Mesodermal cell (in vitro differentiated cells): ENCODE results near the gene SPTLC2. TPM values are rescaled to one million over a fixed set of nuclear protein-coding genes. Genes with fewer than 3 reads are reported as not detected.
"Not testable (repeated sequence)": the region's sequence is repeated elsewhere in the genome, so short reads cannot be mapped to it uniquely, and the experiment has no call there.

ENCODE experiments used
- H3K27ac ChIP-seq: 2 replicates; pipeline ENCODE4 v1.7.0; 2013; ENCODE audit warnings: mild to moderate bottlenecking, low read depth, low read length, moderate library complexity; ENCODE audit not compliant: severe bottlenecking
- H3K36me3 ChIP-seq: 2 replicates; pipeline ENCODE4 v1.7.1; 2013; ENCODE audit warnings: mild to moderate bottlenecking, low read length, moderate library complexity; ENCODE audit not compliant: control insufficient read depth, insufficient read depth
- H3K4me1 ChIP-seq: one replicate; pipeline ENCODE4 v1.7.1; 2013; ENCODE audit warnings: mild to moderate bottlenecking, low read length; ENCODE audit not compliant: insufficient read depth, control insufficient read depth, poor library complexity, severe bottlenecking
- H3K4me3 ChIP-seq: 2 replicates; pipeline ENCODE4 v1.7.0; 2013; ENCODE audit warnings: low read length, control low read depth, mild to moderate bottlenecking; ENCODE audit not compliant: insufficient read depth, poor library complexity, severe bottlenecking; ENCODE audit errors: extremely low read depth
- H3K9me3 ChIP-seq: 2 replicates; pipeline ENCODE4 v1.7.1; 2013; ENCODE audit warnings: mild to moderate bottlenecking, low read length, moderate library complexity; ENCODE audit not compliant: control insufficient read depth
- WGBS, 2 experiments: methylation state at CpG; one replicate each; pipeline ENCODE4 v1.1.5; 2013; ENCODE audit warnings: missing lambda C conversion rate in 2 of 2; ENCODE audit not compliant: insufficient coverage in 2 of 2; 5-methylcytosine and 5-hydroxymethylcytosine counted together
- polyA plus RNA-seq, 2 experiments: library from polyadenylated mRNA; stranded (reverse); fragments of 50-300 nt; gene quantifications; one replicate each; pipeline ENCODE4 v1.2.3, GENCODE V29; 2013

Gene SPTLC2, protein sequence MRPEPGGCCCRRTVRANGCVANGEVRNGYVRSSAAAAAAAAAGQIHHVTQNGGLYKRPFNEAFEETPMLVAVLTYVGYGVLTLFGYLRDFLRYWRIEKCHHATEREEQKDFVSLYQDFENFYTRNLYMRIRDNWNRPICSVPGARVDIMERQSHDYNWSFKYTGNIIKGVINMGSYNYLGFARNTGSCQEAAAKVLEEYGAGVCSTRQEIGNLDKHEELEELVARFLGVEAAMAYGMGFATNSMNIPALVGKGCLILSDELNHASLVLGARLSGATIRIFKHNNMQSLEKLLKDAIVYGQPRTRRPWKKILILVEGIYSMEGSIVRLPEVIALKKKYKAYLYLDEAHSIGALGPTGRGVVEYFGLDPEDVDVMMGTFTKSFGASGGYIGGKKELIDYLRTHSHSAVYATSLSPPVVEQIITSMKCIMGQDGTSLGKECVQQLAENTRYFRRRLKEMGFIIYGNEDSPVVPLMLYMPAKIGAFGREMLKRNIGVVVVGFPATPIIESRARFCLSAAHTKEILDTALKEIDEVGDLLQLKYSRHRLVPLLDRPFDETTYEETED
- 16.1 TPM for polyA plus RNA-seq (2013, experiment 1 of 2)
- polyA plus RNA-seq (2013, experiment 2 of 2): 14.6 TPM

GRCh38 chr14:77616454-77617229, at the start of gene SPTLC2:
TSS of gene SPTLC2 (minus strand) at chr14:77616637. CDS start at chr14:77616579, 58 bp downstream.
- Histone ChIP-seq H3K4me3 (peak within 1 kb of the TSS; percentile 86), H3K9me3 (no peaks in the 10 kb centered on the region), H3K36me3 (peaks cover 6% of the 10 kb centered on the region), H3K4me1 (peaks cover 23% of the 10 kb centered on the region), H3K27ac (peak within 1 kb of the TSS; percentile 64)
- WGBS, 2 experiments: 0% methylated on average over 43 to 52 of the region's 58 CpGs

DNA sequence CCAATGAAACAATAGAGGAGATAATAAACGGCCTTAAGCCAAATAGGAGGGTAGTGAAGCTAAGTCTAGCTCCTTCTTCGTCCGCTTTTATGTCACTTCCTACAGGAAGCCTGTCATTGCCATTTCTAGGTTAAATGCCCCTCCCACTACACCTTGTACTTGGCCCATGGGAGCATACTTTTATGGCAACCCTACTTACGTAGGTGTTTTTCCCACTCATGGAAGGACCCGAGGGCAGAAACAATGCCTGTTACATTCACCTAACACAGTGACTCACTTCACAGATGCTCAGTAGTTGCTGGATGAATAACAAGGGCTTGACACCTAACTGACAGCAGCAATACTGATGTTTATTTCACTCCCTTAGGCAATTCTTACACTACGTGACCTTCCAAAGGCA, 46.9 kb upstream of the SPTLC2 start:
- 85 to 100% methylated on average over 2 to 5 of the region's 6 CpGs for WGBS, 2 experiments
- Histone ChIP-seq H3K36me3 (no peaks in the 10 kb centered on the region), H3K27ac (no peak overlapping the region), H3K9me3 (no peaks in the 10 kb centered on the region), H3K4me1 (peaks cover 4% of the 10 kb centered on the region), H3K4me3 (no peak overlapping the region)

GRCh38 chr14:77661562-77661961, 45.1 kb upstream of the SPTLC2 start:
- not testable (repeated sequence) for H3K4me1 ChIP-seq, H3K4me3 ChIP-seq, H3K36me3 ChIP-seq, H3K27ac ChIP-seq, H3K9me3 ChIP-seq
- 70 to 77% methylated on average over 5 to 6 of the region's 9 CpGs for WGBS, 2 experiments

DNA sequence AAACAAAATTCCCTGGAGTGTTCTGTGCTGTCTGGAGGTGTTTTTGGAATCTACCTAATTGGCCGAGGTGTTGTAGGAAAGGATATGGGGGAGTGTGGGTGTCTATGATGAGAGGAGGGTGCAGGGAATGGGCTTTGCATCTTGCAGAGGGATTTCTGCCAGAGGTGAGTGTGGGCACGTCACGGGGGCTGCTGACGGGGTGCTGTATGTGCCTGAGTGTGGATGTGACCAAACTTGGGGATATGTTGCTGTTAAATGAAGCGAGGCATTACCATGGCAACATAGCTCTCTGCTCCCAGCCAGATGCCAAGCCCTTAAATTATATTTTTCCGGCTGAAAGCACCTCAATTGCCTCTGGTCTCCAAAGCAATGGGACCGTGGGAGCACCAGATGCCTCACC, 44.3 kb upstream of the SPTLC2 start:
- Histone ChIP-seq H3K4me3 (no peak overlapping the region), H3K4me1 (peaks cover 4% of the 10 kb centered on the region), H3K27ac (no peak overlapping the region), H3K36me3 (no peaks in the 10 kb centered on the region), H3K9me3 (no peaks in the 10 kb centered on the region)
- WGBS, 2 experiments: 88 to 94% methylated on average over 7 of the region's 7 CpGs

DNA sequence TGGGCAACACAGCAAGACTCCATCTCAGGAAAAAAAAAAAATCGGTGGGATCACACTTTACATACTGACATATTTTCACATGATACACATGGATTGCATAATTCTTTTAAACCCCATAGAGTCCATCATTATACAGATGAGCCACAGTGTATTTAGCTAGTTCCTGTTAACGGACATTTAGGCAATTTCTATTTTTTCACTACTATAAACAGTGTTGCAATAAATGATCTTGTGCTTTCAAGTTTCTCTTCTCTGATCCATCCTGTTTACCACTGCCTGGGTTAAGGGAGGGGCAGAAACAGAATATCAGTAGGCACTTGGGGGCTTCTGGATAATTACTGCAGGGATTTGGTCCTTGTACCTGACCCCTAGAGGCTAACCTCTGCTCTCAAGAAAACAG, 43.4 kb upstream of the SPTLC2 start:
- H3K4me3 ChIP-seq: no peak overlapping the region
- H3K9me3 ChIP-seq: no peaks in the 10 kb centered on the region
- no peaks in the 10 kb centered on the region for H3K36me3 ChIP-seq
- 80 to 83% methylated on average over 1 of the region's 2 CpGs for WGBS, 2 experiments
- no peak overlapping the region for H3K27ac ChIP-seq
- H3K4me1 ChIP-seq: peaks cover 4% of the 10 kb centered on the region

- WGBS, 2 experiments: 87% methylated on average over 4 to 5 of the region's 5 CpGs
- Histone ChIP-seq H3K9me3 (no peaks in the 10 kb centered on the region), H3K4me1 (no peaks in the 10 kb centered on the region), H3K27ac (no peak overlapping the region), H3K4me3 (no peak overlapping the region), H3K36me3 (no peaks in the 10 kb centered on the region)
Observed at GRCh38 chr14:77657280-77657679, 40.8 kb upstream of the SPTLC2 start.

- Histone ChIP-seq H3K36me3 (no peaks in the 10 kb centered on the region), H3K27ac (no peak overlapping the region), H3K9me3 (no peaks in the 10 kb centered on the region), H3K4me1 (no peaks in the 10 kb centered on the region), H3K4me3 (no peak overlapping the region)
- WGBS, 2 experiments: 66 to 74% methylated on average over 7 to 11 of the region's 11 CpGs
Observed at GRCh38 chr14:77654001-77654441, 37.6 kb upstream of the SPTLC2 start.

DNA sequence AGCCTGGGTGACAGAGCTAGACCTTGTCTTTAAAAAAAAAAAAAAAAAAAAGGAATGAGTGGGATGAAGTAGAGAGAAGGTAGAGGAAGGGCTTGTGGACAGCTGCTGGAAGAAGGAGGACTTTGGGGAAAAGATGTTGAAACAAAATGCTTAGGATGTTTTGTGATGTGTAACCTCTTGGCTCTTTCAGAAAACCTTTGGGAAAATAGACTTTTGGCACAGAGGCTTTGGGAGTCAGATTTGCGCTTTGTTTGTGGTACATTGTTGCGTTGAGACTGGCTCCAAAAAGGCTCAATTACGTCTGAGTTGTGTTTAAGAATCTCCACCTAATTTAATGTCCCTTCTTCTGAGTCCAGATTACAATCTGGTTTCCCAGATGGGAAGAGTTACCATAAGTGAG, 32.9 kb upstream of the SPTLC2 start:
- Histone ChIP-seq H3K9me3 (no peaks in the 10 kb centered on the region), H3K36me3 (no peaks in the 10 kb centered on the region), H3K27ac (no peak overlapping the region), H3K4me1 (no peaks in the 10 kb centered on the region), H3K4me3 (no peak overlapping the region)
- 65 to 100% methylated on average over 1 to 2 of the region's 3 CpGs for WGBS, 2 experiments

DNA sequence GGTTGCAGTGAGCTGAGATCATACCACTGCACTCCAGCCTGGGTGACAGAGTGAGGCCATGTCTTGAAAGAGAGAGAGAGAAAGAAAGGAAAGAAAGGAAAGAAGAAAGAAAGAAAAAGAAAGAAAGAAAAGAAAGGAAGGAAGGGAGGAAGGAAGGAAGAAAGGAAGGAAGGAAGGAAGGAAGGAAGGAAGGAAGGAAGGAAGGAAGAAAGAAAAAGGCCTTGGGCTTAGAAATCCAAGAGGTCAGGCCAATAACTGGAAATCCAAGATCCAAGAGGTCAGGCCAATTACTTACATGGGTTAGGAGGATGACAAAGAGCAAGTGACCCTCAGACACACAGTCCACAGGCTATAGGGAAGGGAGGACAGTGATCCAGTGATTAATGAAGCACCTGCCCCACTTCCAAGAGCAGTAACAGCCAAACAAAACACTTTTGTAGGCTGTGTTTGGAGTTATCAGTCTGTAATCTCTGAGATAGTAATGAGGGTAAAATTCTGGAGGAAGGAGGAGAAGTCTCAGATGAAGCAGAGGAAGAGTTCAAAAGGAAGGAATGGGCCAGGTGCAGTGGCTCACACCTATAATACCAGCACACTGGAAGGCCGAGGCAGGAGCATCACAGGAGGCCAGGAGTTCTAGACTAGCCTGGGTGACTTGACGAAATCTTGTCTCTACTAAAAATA, 32.2 kb upstream of the SPTLC2 start:
- Histone ChIP-seq H3K4me3 (no peak overlapping the region), H3K4me1 (no peaks in the 10 kb centered on the region), H3K36me3 (no peaks in the 10 kb centered on the region), H3K27ac (no peak overlapping the region), H3K9me3 (no peaks in the 10 kb centered on the region)
- WGBS, 2 experiments: 49 to 100% methylated on average over 1 to 2 of the region's 2 CpGs

DNA sequence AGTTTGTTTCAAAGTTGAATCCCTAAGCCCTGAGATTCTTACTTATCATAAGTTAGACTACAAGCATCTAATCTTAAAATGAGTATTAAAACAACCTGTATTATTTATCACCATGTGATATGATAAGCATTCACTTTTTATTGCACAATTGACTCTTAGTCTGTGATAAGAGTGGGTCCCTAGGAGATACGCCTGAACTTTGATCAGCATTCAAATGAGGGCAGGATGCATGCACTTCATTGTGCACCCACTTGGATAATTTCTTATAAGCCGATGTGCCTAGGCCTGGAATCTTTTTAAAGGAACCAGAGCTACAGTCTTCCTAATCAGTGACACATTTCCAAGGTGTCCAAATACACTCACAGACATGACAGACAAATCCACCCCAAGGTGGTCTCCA, 31.4 kb upstream of the SPTLC2 start:
- no peaks in the 10 kb centered on the region for H3K36me3 ChIP-seq

More for the DNA sequence above, 31.4 kb upstream of the SPTLC2 start:
- Histone ChIP-seq H3K9me3 (no peaks in the 10 kb centered on the region), H3K4me3 (no peak overlapping the region), H3K4me1 (no peaks in the 10 kb centered on the region), H3K27ac (no peak overlapping the region)
- 91 to 100% methylated on average over 2 of the region's 2 CpGs for WGBS, 2 experiments
